ENCODE data around the gene VPS26C. TPM values are rescaled to one million over a fixed set of nuclear protein-coding genes. Genes with fewer than 3 reads are reported as not detected.

The VPS26C gene
- total RNA-seq, 1 donor: 76.6 TPM

DNA sequence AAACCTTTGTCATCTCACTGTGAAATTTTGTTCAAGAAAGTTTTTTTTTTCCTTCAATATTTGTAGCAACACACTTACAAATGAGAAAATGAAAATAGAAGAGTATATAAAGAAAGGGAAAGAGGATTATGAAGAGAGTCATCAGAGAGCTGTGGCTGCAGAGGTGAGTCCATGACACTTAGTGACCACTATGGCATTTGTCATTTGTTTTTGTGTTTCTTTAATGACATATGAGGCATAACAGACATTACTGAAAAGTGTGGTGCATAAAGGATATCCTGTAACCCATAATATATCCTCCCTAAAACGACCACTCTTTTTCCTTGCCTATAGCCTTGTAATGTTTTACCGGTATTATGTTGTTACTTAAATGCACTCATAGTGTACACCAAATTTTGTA lies 80.2 kb downstream of the VPS26C start:
- TF ChIP-seq, protein P1, sequence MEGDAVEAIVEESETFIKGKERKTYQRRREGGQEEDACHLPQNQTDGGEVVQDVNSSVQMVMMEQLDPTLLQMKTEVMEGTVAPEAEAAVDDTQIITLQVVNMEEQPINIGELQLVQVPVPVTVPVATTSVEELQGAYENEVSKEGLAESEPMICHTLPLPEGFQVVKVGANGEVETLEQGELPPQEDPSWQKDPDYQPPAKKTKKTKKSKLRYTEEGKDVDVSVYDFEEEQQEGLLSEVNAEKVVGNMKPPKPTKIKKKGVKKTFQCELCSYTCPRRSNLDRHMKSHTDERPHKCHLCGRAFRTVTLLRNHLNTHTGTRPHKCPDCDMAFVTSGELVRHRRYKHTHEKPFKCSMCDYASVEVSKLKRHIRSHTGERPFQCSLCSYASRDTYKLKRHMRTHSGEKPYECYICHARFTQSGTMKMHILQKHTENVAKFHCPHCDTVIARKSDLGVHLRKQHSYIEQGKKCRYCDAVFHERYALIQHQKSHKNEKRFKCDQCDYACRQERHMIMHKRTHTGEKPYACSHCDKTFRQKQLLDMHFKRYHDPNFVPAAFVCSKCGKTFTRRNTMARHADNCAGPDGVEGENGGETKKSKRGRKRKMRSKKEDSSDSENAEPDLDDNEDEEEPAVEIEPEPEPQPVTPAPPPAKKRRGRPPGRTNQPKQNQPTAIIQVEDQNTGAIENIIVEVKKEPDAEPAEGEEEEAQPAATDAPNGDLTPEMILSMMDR (IDR thresholded peaks at IDR 0.05; ENCODE audit: insufficient read depth, low read length): no peak
- no peak overlapping the region for H3K4me3 ChIP-seq (ENCODE audit: low read depth, low read length)
- DNase-seq (ENCODE audit: low read depth): no peak

DNA sequence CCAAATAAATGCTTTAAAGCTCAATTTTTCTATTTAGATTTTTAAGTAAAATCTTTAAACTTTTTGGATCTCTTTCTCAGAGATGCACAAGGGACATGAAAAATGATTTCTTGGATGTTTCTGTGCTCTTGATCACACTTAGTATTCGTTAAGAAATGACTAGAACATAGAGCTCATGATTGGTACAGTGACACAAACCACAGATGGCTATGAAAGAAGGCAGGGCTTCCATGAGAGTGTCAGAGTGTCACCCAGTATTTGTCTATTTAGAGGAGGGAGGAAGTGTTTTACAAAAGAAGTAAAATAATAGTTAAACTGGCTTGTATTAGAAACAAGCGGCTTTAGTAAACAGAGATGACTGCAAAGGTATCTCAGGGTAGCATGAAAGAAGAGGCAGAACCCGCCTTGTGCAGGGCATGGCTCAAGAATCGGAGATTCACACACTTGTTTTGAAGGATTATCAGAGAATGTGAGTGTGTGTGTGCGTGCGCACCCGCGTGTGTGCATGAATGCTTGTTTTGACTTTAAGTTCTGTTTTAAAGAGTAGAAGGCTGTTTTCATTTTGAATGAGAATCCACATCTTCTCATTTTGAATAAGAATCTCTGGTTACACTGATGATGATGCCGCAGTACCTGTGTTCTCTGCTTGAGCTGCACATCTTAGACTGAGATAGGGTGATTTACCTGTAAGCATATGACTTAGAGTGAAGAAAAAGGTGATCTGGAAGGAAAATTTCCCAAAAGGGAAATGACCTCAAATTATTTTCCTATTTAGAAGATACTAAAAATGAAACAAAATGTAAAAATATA lies 82.1 kb downstream of the VPS26C start:
- no peak for DNase-seq (ENCODE audit: low read depth)
- TF ChIP-seq, protein P1 (IDR thresholded peaks at IDR 0.05; ENCODE audit: insufficient read depth, low read length): no peak
- H3K4me3 ChIP-seq (ENCODE audit: low read depth, low read length): no peak overlapping the region

DNA sequence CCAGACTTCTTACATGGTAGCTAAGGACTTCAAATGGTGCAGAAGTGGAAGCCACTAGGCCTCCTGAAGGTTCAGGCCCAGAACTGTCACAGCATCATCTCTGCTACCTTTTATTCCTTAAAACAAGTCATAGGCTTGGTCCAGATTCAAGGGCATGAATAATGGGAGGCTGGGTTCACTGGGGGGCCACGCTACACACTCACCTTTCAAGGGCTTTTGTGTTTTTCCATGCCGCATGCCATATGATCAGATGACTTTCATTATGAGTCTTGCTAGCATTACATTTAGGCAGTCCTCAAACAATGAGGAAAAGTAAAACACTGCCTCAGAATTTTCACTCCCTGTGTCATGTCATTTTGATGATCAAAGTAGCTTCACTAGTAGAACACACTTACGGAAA lies 83.4 kb downstream of the VPS26C start:
- no peak for DNase-seq (ENCODE audit: low read depth)
- H3K4me3 ChIP-seq (ENCODE audit: low read depth, low read length): no peak overlapping the region
- TF ChIP-seq, protein P1 (IDR thresholded peaks at IDR 0.05; ENCODE audit: insufficient read depth, low read length): no peak

DNA sequence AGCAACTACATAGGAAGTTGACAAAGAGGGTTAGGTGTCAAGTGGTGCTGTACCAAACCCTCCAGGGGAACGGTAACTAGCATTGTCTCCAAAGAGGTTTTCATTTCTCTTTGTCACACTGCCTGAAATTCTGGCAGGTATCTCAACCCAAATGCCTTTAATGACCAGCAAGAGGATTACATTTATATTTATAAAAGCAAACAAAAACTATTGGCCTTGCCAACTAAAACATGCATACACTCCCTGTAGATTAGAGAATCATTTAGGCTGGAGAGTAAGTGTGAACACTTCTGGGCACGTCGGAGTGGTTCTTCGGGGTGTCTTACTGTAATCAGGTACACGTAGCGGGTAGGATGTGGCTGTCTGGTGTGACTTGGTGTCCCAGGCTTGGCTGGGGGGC lies 84.9 kb downstream of the VPS26C start:
- DNase-seq (ENCODE audit: low read depth): no peak
- TF ChIP-seq, protein P1 (IDR thresholded peaks at IDR 0.05; ENCODE audit: insufficient read depth, low read length): no peak
- H3K4me3 ChIP-seq (ENCODE audit: low read depth, low read length): no peak overlapping the region

DNA sequence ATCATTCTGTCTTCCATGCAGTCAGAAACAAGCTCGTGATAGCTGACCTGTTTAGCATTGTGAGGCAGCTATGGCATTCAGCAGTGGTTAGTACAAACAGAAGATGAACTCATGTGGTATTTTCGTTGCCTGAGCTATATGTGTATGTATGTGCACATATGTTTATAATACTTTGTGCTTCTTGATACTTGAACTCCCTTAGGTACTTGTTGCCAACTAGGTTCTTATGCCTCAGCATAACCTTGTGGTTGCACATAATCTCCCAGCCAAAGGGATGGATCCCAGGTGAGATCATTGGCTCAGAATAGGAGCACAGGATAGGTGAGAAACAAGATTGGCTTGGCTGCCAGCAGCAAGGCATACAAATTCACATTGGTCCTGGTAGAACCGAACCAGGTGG lies 86.1 kb downstream of the VPS26C start:
- TF ChIP-seq, protein P1 (IDR thresholded peaks at IDR 0.05; ENCODE audit: insufficient read depth, low read length): no peak
- no peak overlapping the region for H3K4me3 ChIP-seq (ENCODE audit: low read depth, low read length)
- DNase-seq (ENCODE audit: low read depth): no peak

DNA sequence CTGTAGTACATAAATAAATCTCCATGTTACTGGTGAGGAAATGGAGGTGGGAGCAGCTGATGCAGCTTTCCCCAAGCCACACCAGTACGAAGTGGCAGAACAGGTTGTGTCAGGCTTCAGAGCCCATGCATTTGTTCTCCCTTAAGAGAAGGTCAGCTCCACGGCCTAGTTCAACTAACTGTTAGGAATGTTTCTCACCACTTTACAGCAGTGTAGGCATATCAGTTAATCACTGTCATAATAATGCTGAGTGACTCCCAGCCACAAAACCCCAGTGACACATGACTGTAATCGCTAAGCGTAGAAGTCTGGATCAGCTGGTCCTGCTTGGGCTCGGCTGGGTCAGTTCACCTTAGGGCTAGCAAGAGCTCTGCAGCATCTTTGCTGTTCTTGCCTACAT lies 90.4 kb downstream of the VPS26C start:
- no peak for DNase-seq (ENCODE audit: low read depth)

More for the DNA sequence above, 90.4 kb downstream of the VPS26C start:
- H3K4me3 ChIP-seq (ENCODE audit: low read depth, low read length): no peak overlapping the region
- TF ChIP-seq, protein P1 (IDR thresholded peaks at IDR 0.05; ENCODE audit: insufficient read depth, low read length): no peak

Small RNAs within 50 kb of the gene (small RNA-seq; reads per million reads assigned to genes)
- gene RN7SL678P: not detected

Other genes starting within 250 kb of the VPS26C start
- 2.2 and 19.6 TPM in 2 replicates for gene PIGP, start 194.3 kb downstream of the VPS26C start, total RNA-seq (ENCODE audit: low replicate concordance)
- 372 and 615 TPM in 2 replicates for gene TTC3, start 194.1 kb downstream of the VPS26C start, total RNA-seq (ENCODE audit: low replicate concordance)
- 46.5 and 80.2 TPM in 2 replicates for gene DYRK1A, start 99.4 kb upstream of the VPS26C start, total RNA-seq (ENCODE audit: low replicate concordance)